Globus pallidus (tissue), 1 donor: ENCODE results near the gene CARD6.
"Not testable (repeated sequence)": the region's sequence is repeated elsewhere in the genome, so short reads cannot be mapped to it uniquely, and the experiment has no call there.

Experiments
- DNase-seq: peaks from one replicate; pipeline ENCODE4 v3.0.0-alpha.2; 2015; ENCODE audit warnings: low spot score

Gene CARD6

DNA sequence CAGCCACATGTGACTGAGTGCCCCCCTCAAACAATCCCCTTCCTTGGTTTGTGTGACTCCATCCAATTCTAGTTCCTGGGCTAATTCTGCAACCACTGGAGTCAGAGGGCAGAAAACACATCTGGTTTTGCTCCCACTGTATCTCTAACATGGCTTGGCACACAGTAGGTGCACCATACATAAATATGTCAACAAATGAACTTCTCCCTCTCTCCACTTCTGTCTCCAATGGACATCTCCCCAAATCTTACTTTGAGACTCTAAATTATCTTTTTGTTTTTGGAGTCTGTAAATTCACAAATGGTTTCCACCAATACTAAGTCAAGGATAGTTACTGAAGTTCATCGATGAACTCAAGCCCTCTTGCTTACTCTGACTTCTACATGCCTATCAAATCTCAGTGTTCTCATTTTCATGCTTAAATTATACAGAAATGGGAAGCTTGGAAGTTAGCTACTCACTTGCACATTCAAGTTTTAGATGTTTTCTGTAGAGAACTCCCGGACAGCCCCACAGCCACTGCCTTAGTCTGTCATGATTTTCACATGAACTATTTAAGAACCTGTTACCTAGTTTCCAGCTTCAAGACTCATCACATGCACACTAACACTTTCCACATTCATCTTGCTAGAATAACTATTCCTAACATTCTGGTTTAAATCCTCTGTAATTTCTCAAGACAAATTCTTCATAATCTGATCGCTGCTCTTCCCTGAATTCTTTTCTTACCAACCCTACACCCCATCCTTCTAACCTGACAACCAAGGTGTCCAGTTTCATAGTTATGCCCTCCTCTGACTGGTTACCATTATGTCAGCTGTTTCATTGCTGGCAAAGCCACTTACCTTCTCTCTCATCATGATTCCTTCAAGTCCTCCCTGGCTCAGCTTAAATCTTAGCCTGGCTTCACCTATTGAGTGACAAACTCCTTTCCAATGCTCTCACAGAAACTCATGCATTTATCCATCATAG lies 12.2 kb upstream of the CARD6 start:
- DNase-seq = no peak

DNA sequence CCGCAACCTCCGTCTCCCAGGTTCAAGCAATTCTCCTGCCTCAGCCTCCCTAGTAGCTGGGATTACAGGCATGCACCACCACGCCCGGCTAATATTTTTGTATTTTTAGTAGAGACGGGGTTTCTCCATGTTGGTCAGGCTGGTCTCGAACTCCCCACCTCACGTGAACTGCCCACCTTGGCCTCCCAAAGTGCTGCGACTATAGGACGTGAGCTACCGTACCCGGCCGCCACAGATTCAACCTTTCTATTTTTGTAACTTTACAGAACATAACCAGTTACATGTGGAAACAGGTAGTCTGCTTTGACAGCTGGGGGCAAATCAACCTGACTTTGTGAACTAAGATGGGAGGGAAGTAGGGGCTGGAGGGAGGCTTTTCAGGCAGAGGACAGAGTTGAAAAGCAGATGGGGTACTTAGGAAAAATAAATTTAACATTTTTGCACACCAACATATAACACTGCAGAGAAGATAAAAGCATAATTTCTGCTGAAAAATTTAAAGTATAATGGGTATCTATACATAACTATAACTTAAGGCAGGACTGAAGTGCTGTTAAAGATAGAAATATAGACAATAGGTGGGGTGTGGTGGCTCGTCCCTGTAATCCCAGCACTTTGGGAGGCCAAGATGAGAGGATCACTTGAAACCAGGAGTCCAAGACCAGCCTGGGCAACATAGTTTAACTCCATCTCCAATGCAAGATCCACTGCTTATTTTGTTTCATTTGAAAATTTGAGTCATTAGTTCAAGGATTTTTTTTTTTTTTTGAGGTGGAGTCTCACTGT lies 11.2 kb upstream of the CARD6 start:
- no peak for DNase-seq

DNA sequence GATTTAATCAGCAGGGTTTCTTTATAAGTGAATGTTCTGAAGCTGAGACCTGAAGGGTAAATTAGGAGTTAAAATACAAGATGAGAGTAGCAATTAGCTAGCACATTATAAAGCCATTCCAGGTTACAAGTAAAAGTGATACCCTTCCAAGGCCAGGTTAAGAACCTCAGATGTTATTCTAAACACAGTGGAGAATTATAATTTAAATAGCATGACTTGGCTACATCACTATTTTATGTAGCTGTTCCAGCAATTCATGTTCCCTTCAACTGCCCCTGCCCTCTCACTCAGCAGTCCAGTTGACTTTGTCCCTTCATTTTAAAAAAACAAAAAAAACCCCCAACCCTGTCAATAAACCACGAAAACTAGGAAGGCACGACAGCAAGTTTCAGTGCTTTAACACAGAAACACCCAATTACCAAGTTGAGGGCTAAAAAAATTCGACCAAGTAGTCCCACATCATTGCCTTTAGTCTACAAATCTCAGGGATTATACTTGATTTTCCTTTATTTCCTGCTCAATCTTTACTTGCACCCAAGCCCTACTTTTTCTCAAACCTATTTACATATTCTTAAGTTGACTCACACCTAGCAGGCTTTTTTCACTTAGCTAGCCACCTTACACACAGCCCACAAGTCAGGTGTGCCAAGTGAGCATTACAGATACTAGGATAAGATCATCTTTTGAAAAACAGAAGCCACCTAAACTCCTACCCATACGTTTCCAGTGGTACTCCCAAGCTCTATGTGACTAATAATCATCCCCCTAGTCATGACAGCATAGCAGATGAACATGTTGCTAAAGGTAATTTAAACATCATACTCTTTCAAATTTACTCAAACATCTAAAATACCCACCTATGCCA lies 9.6 kb upstream of the CARD6 start:
- DNase-seq = no peak

DNA sequence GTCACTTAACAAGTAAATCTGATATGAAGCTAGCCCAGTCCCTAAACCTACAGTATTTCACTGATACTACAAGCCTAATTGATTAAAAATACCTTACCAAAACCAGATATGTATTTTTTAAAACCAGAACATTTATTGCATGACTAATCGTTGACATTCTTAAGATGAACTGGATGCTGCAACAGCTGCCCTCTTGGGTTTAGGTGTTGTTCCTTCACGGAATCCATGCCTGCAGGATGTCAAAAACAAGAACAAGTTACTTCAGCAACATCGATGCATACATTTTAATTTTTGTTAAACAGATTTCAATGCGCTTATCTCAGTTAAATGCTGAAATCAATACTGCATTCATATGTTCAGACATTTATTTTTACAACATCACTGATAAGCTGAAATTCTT lies 8.8 kb upstream of the CARD6 start:
- DNase-seq = no peak

DNA sequence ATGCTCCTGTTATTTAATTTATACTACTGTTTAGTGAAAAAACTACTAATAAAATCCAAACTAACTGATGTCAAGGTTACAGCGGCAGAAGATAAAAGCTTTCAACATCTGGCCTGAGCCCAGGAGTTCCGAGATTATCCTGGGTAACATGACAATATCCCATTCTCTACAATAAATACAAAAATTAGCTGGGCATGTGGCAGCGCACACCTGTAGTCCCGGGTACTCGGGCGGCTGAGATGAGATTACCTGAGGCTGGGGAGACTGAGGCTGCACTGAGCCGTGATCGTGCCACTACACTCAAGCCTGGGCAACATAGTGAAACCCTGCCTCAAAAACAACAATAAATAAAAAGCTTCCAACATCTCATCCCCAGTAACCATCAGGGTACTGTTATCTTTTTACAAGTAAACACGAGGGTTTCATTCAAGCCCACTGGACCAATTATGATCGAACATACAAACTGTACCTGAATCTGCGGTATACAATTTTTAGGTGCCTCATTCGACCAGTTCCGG lies 7.4 kb upstream of the CARD6 start:
- no peak for DNase-seq

DNA sequence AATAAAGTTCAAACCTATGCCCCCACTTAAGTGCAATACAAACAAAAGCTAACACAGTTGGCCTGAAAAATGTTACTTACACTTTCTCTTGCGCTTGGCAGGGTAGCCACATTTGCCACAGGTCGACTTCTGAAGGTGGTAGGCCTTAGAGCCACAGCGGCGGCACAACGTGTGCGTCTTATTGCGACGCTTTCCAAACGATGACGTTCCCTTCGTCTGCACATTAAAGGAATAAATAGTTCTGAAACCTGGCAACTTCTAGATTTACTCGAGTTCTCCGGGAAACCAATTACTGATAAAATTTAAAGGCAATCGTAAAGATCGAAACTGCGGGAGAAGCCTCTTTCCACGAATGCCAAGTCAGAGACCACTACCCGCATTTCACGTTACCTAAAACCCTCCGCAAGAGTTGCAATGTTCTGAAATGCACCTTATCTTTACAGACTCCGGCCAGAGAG lies 6.7 kb upstream of the CARD6 start:
- no peak for DNase-seq

DNA sequence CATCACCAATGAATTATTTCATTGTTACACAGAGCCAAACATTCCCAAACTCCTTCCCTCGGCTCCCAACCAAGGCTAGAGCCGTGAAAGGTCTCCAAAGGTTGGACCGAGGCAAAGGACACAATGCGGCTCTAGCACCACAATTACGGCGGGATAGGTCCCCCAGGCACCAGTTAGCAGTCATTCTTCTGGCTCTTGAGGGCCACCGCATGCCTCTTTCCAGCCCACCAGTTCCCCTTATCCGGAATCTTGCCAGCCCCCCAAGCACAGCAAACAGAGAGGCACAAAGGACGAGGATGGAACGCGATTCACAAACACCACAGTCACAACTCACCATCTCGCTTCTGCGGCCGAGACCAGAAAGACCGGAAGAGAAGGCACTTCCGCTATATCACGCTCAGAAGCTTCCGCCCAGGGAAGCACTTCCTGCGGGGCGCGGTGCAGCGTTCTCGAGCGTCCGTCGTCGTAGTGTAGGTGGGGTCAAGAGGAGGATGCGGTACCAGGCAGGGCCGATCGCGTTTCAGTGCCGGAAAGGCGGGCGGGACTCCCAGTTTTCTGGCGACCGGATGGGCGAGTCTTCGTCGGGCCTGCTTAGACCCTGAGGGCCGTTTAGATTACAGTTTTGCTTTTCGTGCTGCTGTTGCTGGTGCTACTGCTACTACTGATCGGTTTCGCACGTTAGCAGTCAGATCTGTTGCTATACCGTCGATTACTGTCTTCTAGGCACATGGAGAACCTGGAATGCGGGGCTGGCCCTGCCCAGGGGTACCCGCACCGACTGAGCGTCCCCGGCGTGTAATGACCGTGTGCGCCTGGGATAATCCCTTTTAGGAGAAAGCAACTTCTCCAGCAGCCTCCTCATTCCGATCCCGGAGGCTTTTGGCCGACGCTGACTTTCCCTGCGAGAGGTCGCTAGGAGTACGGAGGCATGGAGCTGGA lies 6.0 kb upstream of the CARD6 start, which contains the start of gene RPL37:
Gene RPL37, minus strand, starts transcription at position 374 of the 939 bp plus-strand sequence. Its CDS starts 37 bp downstream, at position 337.
- DNase-seq = peak; percentile 96

DNA sequence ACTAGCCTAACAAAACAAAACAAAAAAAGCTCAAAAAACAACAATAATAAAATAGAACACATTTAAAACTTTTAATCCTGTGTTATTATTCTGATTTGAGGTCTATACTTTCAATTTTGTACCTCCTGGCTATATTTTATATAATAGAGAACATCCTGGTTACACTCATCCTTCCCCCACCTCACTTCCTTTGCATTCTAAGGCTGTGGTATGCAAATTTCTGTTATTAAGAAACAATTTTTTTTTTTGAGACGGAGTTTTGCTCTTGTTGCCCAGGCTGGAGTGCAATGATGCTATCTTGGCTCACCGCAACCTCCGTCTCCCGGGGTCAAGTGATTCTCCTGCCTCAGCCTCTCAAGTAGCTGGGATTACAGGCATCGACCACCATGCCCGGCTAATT lies 3.1 kb upstream of the CARD6 start:
- no peak for DNase-seq

DNA sequence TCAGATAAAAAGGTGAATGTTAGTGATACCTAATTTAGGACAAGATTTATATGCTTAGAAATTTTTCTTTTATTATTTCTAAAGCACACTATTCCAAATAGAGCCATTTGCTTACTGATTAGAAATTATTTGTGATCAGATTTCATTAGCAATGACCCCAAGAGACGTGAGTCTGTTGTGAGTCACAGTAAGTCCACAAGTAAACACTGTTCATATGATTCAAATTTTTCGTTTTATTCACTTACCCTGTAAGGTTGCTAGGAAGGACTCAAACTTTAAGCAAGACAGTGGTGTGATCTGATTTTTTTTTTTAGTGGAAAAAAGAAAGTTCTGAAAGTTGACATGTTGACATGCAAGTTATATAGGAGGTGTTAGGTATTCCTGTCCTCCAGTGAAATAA lies 1.2 kb downstream of the CARD6 start:
- DNase-seq = no peak

DNA sequence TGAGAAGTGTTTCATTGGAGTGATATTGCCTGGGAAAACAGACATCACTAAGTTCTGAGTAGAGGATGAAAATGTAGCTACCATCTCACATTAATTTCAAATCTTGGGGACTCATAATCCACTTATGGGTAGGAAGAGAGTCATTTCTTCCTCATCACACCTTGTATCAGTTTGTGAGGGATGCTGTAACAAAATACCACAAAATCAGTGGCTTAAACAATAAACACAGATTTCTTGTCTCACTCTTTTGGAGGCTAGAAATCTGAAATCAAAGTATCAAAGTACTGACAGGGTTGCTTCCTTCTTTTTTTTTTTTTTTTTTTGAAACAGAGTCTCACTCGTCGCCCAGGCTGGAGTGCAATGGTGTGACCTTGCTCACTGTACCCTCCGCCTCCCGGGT lies 3.4 kb downstream of the CARD6 start:
- DNase-seq = no peak

DNA sequence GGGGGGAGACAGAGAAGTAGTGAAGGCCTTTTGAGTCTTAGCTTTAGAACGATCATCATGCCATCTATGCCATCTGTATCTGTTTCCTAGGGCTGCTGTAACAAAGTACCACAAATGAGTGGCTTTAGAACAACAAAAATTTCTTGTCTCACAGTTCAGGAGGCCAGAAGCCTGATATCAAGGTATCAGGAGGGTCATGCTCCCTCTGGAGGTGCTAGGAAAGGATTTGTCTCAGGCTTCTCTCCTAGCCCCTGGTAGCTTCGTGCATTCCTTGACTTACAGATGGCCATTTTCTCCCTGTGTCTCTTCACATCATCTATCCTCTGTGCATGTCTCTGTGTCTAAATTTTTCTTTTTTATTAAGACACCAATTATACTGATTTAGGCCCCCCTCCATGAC lies 5.2 kb downstream of the CARD6 start:
- no peak for DNase-seq

DNA sequence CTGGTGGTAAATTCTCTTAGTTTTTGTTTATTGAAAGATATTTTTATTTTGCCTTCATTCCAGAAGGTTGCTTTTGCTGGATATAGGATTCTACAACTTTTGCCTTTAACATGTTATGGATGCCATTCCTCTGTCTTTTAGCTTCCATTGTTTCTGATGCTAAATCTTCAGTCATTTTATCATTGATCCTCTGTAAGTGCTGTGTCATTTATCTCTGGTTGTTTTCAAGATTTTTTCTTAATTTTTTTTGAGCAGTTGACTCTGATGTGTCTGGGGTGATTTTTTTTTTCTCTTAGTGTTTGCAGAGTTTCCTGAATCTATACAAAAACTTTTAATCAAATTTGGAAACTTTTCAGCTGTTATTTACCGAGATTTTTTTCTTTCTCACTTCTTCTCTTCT lies 6.4 kb downstream of the CARD6 start:
- DNase-seq = no peak

DNA sequence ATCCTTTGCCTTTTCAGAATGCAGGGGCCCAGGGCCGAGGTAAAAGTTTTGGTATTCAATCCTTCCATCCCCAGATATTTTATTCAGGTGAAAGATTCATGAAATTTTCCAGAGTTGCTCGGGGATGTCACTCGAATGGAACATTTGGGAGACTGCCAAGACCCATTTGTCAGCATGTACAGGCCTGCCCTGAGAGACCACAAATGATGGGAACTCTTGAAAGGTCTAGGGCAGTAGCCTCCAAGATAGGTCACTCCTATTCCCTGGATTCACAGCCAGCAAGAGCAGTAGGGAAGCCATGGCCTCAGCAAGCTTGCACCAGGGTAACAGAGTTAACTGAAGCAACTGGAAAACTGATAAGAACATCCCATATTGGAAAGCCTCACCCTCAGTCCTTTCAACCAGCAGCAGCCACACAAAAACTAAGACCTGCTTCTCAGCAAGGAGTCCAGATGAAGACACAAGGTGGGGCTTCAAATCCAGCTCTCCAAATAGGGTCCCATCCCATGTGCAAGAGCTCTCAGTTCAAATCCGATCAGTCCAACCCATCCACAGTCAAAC lies 12.5 kb downstream of the CARD6 start:
- no peak for DNase-seq

DNA sequence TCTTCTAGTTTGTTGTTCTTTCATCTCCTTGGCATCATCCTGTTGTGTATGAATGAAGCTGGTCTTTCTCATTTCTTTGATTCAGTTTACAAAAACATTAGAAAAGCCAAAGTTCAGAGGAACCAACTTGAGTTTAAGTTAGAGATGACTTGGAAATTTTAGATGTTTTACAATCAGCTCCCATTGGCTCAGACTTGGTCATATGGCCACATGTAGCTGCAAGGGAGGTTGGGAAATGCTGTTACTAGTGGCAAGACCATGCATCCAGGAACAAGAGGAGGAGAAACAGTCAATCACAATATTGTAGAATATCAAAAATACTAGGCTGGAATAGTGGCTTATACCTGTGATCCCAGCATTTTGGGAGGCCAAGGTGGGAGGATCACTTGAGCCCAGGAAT lies 19.5 kb downstream of the CARD6 start:
- DNase-seq = no peak

DNA sequence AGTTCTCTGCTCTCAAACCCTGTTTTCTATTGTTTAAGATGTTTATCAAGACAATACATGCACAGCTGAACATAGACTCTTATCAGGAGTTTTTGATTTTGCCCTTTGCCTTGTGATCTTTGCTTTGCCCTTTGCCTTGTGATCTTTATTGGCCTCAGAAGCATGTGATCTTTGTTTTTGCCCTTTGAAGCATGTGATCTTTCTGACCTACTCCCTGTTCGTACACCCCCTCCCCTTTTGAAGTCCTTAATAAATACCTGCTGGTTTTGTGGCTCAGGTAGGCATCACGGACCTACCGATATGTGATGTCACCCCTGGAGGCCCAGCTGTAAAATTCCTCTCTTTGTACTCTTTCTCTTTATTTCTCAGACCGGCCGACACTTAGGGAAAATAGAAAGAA lies 23.8 kb downstream of the CARD6 start:
- not testable (repeated sequence) for DNase-seq

DNA sequence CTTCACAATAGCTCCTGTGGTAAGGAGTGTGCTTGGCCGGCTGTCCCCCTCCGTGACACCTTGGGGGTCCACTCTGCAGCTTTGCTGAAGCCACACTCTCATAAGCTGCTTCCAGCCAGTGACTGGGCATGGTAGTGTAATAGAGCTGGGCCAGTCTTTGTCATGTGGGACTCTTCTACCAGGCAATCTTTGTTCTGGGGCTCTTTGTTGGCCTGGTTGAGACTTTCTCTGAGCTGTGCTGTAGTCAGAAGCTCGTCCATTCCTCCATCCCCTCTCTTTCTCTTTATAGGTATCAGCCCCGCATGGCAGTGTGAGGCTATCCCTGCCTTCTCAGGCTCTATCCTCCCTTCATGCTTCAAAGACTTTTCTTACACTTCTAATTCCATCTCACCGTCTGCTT lies 25.7 kb downstream of the CARD6 start:
- no peak for DNase-seq

DNA sequence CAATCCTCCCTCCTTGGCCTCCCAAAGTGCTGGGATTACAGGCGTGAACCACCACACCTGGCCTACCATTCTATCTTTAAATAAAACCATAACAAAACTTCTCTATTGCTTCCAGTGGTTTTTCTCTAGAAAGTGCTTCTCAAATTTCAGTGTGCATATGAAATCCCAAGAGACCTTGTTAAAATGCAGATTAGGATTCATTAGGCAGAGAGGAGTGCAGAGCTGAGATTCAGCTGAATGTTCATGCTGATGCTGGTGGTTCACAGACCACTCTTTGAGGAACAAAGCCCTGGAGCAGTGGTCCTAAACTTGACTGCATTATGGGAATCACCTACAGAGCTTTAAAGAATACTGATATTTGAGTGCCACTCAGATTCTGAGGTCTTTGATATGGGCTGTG lies 28.2 kb downstream of the CARD6 start:
- DNase-seq = no peak

DNA sequence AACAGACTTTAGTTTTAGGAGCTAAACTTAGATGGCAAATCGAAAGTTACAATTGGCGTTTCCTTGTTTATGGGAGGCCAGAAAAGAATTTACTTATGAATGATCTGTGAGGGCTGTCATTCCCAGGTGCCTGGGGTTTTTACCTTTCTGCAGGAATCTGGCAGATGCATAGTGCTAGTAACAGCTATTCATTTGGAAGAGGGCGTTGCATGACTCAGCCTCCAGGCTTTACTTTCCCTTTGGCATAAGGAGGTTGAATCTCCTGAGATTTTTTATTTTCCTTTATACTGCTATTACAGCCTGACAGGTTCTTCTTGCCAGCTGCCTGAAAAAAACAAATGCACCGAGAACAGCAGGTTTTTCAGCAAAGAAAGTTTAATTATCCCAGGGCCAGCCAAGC lies 30.0 kb downstream of the CARD6 start:
- DNase-seq = no peak

DNA sequence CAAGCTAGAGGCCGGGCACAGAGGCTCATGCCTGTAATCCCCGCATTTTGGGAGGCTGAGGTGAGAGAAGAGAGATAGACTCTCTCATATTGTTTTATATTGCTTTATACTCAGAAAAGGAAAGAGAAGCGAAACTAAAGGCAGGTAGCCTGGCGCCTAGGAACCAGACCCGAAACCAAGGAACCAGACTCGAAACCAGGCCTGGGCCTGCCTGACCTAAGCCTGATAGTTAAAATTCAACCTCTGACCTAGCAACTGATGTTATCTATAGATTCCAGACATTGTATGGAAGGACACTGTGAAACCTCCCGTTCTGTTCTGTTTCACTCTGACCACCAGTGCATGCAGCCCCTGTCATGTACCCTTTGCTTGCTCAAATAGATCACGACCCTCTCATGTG lies 31.1 kb downstream of the CARD6 start:
- DNase-seq = not testable (repeated sequence)

DNA sequence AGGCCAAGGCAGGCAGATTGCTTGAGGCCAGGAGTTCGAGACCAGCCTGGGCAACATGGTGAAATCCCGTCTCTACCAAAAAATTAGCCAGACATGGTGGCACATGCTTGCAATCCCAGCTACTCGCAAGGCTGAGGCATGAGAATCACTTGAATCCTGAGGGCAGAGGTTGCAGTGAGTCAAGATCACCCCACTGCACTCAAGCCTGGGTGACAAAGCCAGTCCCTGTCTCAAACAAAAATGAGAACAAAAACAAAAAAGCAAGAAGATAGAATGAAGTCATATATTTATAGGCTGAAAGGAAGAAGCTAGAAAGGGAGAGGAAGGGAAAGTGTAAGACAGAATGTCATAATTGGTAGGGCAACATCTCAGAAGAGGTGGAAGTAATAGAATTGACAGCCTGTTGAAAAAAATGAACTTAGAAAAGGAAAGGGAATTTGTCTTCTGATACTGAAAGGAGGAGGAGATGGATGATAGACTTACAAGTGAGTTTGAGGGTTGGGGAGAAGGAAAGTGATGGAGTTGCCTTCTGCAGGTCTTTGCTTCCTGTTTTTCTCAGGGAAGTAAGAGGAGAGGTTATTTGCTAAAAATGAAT lies 32.2 kb downstream of the CARD6 start:
- no peak for DNase-seq
